CD4-positive, alpha-beta T cell (primary cell): ENCODE results near the gene PRR16. TPM values are rescaled to one million over a fixed set of nuclear protein-coding genes. Genes with fewer than 3 reads are reported as not detected.

ENCODE experiments used
- ATAC-seq: fragments of 200-7000 bp; cut with Tn5 transposase; one replicate; pipeline ENCODE4 v1.10.0; 2022; ENCODE audit warnings: mild to moderate bottlenecking; ENCODE audit not compliant: poor library complexity
- CTCF ChIA-PET: fragments of 350-600 bp; sonication (Branson Sonifier 250); formaldehyde crosslinking; loops from one replicate; lab custom pipeline; 2021; ENCODE audit warnings: antibody characterized with exemption, inconsistent platforms; lab: Charles Lee
- POLR2A ChIA-PET: fragments of 350-600 bp; sonication (Branson Sonifier 250); formaldehyde crosslinking; loops from one replicate; lab custom pipeline; 2021; ENCODE audit warnings: antibody characterized with exemption, inconsistent platforms; lab: Charles Lee
- DNase-seq, 14 experiments: peaks; one replicate each; pipeline ENCODE4 v3.0.0-alpha.2; 2013 to 2020; ENCODE audit warnings: mixed read lengths in 2 of 14
- H3K27ac ChIP-seq, 2 donors: one replicate each; pipeline versions ENCODE4 v1.5.1 to v1.7.0; 2013; ENCODE audit warnings: low read length in 2 of 2, low read depth in 1 of 2, mild to moderate bottlenecking in 1 of 2
- H3K27me3 ChIP-seq, 2 experiments: 1 replicate in 1 of 2; 2 replicates in 1 of 2; pipeline versions ENCODE4 v1.6.1 to v1.7.0; 2013; ENCODE audit warnings: low read length in 2 of 2, control low read depth in 1 of 2, mild to moderate bottlenecking in 1 of 2, moderate library complexity in 1 of 2; ENCODE audit not compliant: insufficient read depth in 2 of 2, control insufficient read depth in 1 of 2
- H3K36me3 ChIP-seq: one replicate; pipeline ENCODE4 v1.6.1; 2013; ENCODE audit warnings: low read length, control low read depth; ENCODE audit not compliant: insufficient read depth
- H3K4me1 ChIP-seq: one replicate; pipeline ENCODE4 v1.6.1; 2013; ENCODE audit warnings: low read length, control low read depth; ENCODE audit not compliant: insufficient read depth
- H3K4me3 ChIP-seq: one replicate; pipeline ENCODE4 v1.5.1; 2013; ENCODE audit warnings: mild to moderate bottlenecking, low read length, moderate library complexity
- H3K9me3 ChIP-seq, 2 experiments: 1 replicate in 1 of 2; 2 replicates in 1 of 2; pipeline versions ENCODE4 v1.6.1 to v1.7.0; 2013; ENCODE audit warnings: low read length in 2 of 2, mild to moderate bottlenecking in 2 of 2, control low read depth in 1 of 2, moderate library complexity in 1 of 2; ENCODE audit not compliant: control insufficient read depth in 1 of 2, insufficient read depth in 1 of 2
- H3K27ac Mint-ChIP-seq: one replicate; pipeline ENCODE4 v1.8.0; 2020; ENCODE audit warnings: mixed read lengths
- H3K27me3 Mint-ChIP-seq: one replicate; pipeline ENCODE4 v1.8.0; 2021; ENCODE audit warnings: mixed read lengths
- H3K36me3 Mint-ChIP-seq: one replicate; pipeline ENCODE4 v1.8.0; 2021; ENCODE audit warnings: low read depth, mixed read lengths
- H3K4me1 Mint-ChIP-seq: one replicate; pipeline ENCODE4 v1.8.0; 2021; ENCODE audit warnings: low read depth, mixed read lengths
- H3K4me3 Mint-ChIP-seq: one replicate; pipeline ENCODE4 v1.8.0; 2020; ENCODE audit warnings: mild to moderate bottlenecking, mixed read lengths
- H3K9me3 Mint-ChIP-seq: one replicate; pipeline ENCODE4 v1.8.0; 2020; ENCODE audit warnings: mixed read lengths
- intact Hi-C, 2 experiments: fragments of 100-400 bp; cut with DNase I in 1 of 2; cut with micrococcal nuclease in 1 of 2; formaldehyde crosslinking; loops; one replicate each; pipeline versions ENCODE4 v1.15.1 to v1.9.0; 2023 to 2025; cut with DNase I, micrococcal nuclease
- total RNA-seq, 174 experiments: library from RNA in 2 of 174; stranded (reverse) in 2 of 174; gene quantifications; one replicate each; pipeline ENCODE4 v1.2.3 and lab custom pipeline; 2021 to 2026
- TF ChIP-seq, protein P1 (sequence below): fragments of 200-600 bp; IDR thresholded peaks from one replicate; pipeline ENCODE4 v1.8.0; 2022; ENCODE audit warnings: antibody characterized with exemption, mild to moderate bottlenecking

PRR16 gene
- total RNA-seq, 2 experiments from 2014 or later, result not detected

DNA sequence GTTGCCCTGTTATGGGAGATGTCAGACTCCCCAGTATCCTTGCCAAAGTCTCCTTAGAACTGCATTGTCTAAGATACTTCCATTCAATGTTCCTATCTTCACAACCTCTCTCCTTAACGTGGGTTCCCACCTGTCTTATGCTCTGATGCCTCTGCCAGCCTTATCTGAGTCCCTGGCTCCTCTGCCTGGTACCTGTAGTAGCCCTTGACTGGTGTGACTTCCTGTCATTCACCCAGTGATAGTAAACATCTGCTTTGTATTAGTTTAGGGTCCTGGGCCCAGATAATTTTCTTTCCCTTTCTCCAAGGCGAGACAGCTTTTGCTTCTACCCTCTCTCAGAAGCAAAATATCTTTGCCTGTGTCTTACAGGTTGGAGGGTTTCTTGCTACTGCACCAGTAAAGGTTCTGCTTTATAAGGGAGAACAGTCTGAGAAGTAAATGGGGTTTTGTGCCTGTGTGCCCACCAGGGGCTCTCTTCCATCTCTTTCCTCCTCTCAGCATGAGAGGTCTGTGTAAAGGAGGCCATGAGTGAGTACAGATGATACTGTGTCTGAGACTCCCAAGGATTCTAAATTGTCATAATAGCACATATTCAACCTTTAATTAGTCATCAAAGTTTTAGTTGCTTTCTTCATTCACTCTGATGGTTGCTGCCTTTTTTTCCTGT is 220.8 kb downstream of the PRR16 start:
- DNase-seq (no peak), ATAC-seq (no peak)
- intact Hi-C loops, result no loop called here
- no peak overlapping the region for H3K4me3 ChIP-seq
- H3K36me3 ChIP-seq, result no peaks in the 10 kb centered on the region
- Mint-ChIP-seq H3K4me3 (no peak overlapping the region), H3K9me3 (no peaks in the 10 kb centered on the region), H3K4me1 (no peaks in the 10 kb centered on the region), H3K36me3 (no peaks in the 10 kb centered on the region), H3K27me3 (no peaks in the 10 kb centered on the region), H3K27ac (no peak overlapping the region)
- TF ChIP-seq, protein P1, sequence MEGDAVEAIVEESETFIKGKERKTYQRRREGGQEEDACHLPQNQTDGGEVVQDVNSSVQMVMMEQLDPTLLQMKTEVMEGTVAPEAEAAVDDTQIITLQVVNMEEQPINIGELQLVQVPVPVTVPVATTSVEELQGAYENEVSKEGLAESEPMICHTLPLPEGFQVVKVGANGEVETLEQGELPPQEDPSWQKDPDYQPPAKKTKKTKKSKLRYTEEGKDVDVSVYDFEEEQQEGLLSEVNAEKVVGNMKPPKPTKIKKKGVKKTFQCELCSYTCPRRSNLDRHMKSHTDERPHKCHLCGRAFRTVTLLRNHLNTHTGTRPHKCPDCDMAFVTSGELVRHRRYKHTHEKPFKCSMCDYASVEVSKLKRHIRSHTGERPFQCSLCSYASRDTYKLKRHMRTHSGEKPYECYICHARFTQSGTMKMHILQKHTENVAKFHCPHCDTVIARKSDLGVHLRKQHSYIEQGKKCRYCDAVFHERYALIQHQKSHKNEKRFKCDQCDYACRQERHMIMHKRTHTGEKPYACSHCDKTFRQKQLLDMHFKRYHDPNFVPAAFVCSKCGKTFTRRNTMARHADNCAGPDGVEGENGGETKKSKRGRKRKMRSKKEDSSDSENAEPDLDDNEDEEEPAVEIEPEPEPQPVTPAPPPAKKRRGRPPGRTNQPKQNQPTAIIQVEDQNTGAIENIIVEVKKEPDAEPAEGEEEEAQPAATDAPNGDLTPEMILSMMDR, result no peak
- H3K9me3 ChIP-seq, result no peaks in the 10 kb centered on the region
- no peaks in the 10 kb centered on the region for H3K4me1 ChIP-seq
- no peaks in the 10 kb centered on the region for H3K27me3 ChIP-seq
- H3K27ac ChIP-seq, result no peak overlapping the region
- ChIA-PET CTCF (no interaction called here), POLR2A (no interaction called here)

DNA sequence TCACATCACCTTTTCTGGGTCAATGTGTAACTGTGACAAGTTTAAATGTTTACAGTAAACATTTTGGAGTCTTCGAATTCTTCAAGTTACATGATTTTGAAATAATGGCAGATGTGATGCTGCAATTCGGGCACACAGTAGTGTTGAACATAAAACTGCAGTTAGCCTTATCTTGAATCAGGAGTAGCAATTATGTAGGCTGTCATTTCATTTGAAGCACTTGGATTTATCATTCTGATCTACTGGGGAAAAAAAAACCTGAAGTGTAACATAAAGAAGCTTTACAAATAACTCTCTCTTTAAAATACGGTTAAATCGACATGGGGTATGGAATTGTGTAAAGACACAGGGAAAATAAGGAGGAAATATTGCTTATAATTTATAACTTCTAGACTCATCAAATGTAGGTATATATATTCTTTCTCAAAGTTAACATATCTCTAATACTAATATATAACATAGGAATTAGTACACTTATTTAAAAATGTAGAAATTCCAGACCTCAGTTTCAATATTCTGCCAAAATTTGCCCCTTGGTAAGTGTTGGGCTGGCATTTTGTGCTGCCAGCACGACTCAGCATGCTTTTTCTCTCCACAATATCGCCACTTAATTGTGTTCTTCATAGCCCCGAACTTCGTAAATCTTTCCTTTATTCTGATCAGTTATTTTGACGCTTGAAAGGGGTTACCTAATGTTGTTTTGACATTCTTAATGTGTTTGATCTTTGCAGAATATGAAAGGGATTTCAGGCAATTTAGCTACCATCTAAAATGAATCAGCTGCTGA is 226.7 kb downstream of the PRR16 start:
- Histone ChIP-seq H3K4me3 (no peak overlapping the region), H3K27me3 (no peaks in the 10 kb centered on the region), H3K4me1 (no peaks in the 10 kb centered on the region), H3K9me3 (peaks cover 0 to 6% of the 10 kb centered on the region in 2 experiments), H3K36me3 (no peaks in the 10 kb centered on the region), H3K27ac (no peak overlapping the region)
- H3K4me3 Mint-ChIP-seq, result no peak overlapping the region
- H3K27me3 Mint-ChIP-seq, result no peaks in the 10 kb centered on the region
- intact Hi-C loops, result no loop called here
- ATAC-seq (no peak), DNase-seq (no peak)
- no peaks in the 10 kb centered on the region for H3K4me1 Mint-ChIP-seq
- ChIA-PET POLR2A (no interaction called here), CTCF (no interaction called here)
- TF ChIP-seq, protein P1, result no peak
- H3K27ac Mint-ChIP-seq, result no peak overlapping the region
- no peaks in the 10 kb centered on the region for H3K36me3 Mint-ChIP-seq
- peaks cover 1% of the 10 kb centered on the region for H3K9me3 Mint-ChIP-seq

DNA sequence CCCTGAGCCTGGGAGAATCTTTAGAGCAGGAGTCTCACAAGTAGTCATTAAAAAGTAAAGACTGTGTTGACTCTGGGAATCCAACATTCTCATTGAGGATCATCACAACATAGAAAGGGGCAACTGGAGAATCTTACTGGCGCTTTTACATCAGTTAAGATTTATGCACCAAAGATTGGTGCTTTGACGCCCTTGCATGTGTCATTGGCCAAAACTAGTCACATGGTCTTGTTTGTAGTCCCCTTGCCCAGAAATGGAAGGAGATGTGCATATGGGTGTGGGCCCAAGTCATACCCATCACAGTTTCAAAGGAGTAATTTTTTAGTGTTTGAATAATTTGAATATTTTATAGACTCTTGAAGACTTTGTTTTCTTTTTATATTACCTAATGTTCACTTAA is 228.2 kb downstream of the PRR16 start:
- H3K36me3 Mint-ChIP-seq, result no peaks in the 10 kb centered on the region
- POLR2A ChIA-PET, result no interaction called here
- CTCF ChIA-PET, result no interaction called here

More for the DNA sequence above, 228.2 kb downstream of the PRR16 start:
- Histone ChIP-seq H3K4me1 (no peaks in the 10 kb centered on the region), H3K4me3 (no peak overlapping the region), H3K9me3 (peaks cover 0 to 9% of the 10 kb centered on the region in 2 experiments), H3K27me3 (no peaks in the 10 kb centered on the region), H3K27ac (no peak overlapping the region), H3K36me3 (no peaks in the 10 kb centered on the region)
- Mint-ChIP-seq H3K27me3 (no peaks in the 10 kb centered on the region), H3K9me3 (peaks cover 4% of the 10 kb centered on the region), H3K4me1 (no peaks in the 10 kb centered on the region), H3K27ac (no peak overlapping the region), H3K4me3 (no peak overlapping the region)
- no peak for DNase-seq
- intact Hi-C loops, result no loop called here
- ATAC-seq, result no peak
- TF ChIP-seq, protein P1, result no peak
